Muscle of arm (tissue), 12 donors: ENCODE data around the gene TRAF7. TPM values are rescaled to one million over a fixed set of nuclear protein-coding genes. Genes with fewer than 3 reads are reported as not detected.

Experiments
- DNase-seq: peaks from one replicate; pipeline ENCODE4 v3.0.0-alpha.2; 2013
- polyA plus RNA-seq, 12 donors: library from polyadenylated mRNA; unstranded; fragments of 120-200 nt; gene quantifications; one replicate each; pipeline ENCODE4 v1.2.1, GENCODE V29; 2013; ENCODE audit not compliant: insufficient read length in 12 of 12

TRAF7 gene
- polyA plus RNA-seq, 12 donors, result 28.9 to 60.7 (median 45.0) TPM; not detected in 1

- no peak for DNase-seq
These were observed 58.5 kb downstream of the TRAF7 start for GRCh38 chr16:2213817-2214718.

- no peak for DNase-seq
These were observed 59.1 kb downstream of the TRAF7 start, which contains the start of gene PGP for GRCh38 chr16:2214719-2214968. Gene PGP (minus strand): TSS chr16:2214840. CDS start chr16:2214777, 63 bp downstream.

GRCh38 chr16:2216330-2216729 is 60.7 kb downstream of the TRAF7 start:
- DNase-seq, result no peak

GRCh38 chr16:2223221-2223941 is 67.8 kb downstream of the TRAF7 start, which contains the start of gene E4F1:
Gene E4F1 (plus strand): TSS chr16:2223591. CDS start chr16:2223614, 23 bp downstream.
- DNase-seq, result peak; percentile 98

- DNase-seq, result no peak
These were observed 68.4 kb downstream of the TRAF7 start for GRCh38 chr16:2223942-2224486.

- DNase-seq, result no peak
These were observed 70.7 kb downstream of the TRAF7 start for GRCh38 chr16:2226245-2226793.

GRCh38 chr16:2226918-2227317 is 71.3 kb downstream of the TRAF7 start:
- DNase-seq, result no peak

Other genes with a start within 250 kb of the TRAF7 start
- 10 to 100 TPM in 1 of 12 donors, 1 to 10 TPM in 1, under 1 TPM in 2, not detected in 8; 0.15 to 14.3 (median 2.1) TPM for gene HS3ST6, start 237.4 kb upstream of the TRAF7 start, polyA plus RNA-seq
- gene MSRB1, start 212.6 kb upstream of the TRAF7 start, polyA plus RNA-seq, result 10 to 100 TPM in 11 of 12 donors, not detected in 1; 14.2 to 50.0 (median 27.8) TPM
- gene RPL3L, start 201.1 kb upstream of the TRAF7 start, polyA plus RNA-seq, result 10 to 100 TPM in 11 of 12 donors, not detected in 1; 12.8 to 93.9 (median 35.0) TPM
- 100 to 1,000 TPM in 9 of 12 donors, 10 to 100 TPM in 2, not detected in 1; 95.8 to 145 (median 117) TPM for gene NDUFB10, start 196.2 kb upstream of the TRAF7 start, polyA plus RNA-seq
- gene RPS2, start 191.0 kb upstream of the TRAF7 start, polyA plus RNA-seq, result 1,000 to 10,000 TPM; 2,162 to 3,862 (median 3,028) TPM
- gene RNF151, start 188.9 kb upstream of the TRAF7 start, polyA plus RNA-seq, result not detected
- 10 to 100 TPM in 11 of 12 donors, not detected in 1; 16.7 to 31.5 (median 21.7) TPM for gene TBL3, start 183.7 kb upstream of the TRAF7 start, polyA plus RNA-seq
- gene NOXO1, start 174.3 kb upstream of the TRAF7 start, polyA plus RNA-seq, result 1 to 10 TPM in 3 of 12 donors, under 1 TPM in 6, not detected in 3; 0.38 to 1.4 (median 0.74) TPM
- gene GFER, start 171.6 kb upstream of the TRAF7 start, polyA plus RNA-seq, result 10 to 100 TPM in 11 of 12 donors, not detected in 1; 10.9 to 40.2 (median 15.1) TPM
- 1 to 10 TPM in 4 of 12 donors, under 1 TPM in 6, not detected in 2; 0.25 to 1.5 (median 0.86) TPM for gene SYNGR3, start 165.8 kb upstream of the TRAF7 start, polyA plus RNA-seq
- gene ZNF598, start 146.0 kb upstream of the TRAF7 start, polyA plus RNA-seq, result 10 to 100 TPM in 11 of 12 donors, not detected in 1; 13.6 to 32.2 (median 18.6) TPM
- 1 to 10 TPM in 8 of 12 donors, under 1 TPM in 2, not detected in 2; 0.56 to 3.1 (median 1.5) TPM for gene NPW, start 136.0 kb upstream of the TRAF7 start, polyA plus RNA-seq
- gene NHERF2, start 128.9 kb upstream of the TRAF7 start, polyA plus RNA-seq, result 10 to 100 TPM in 11 of 12 donors, not detected in 1; 26.8 to 55.1 (median 36.1) TPM
- 10 to 100 TPM in 7 of 12 donors, 1 to 10 TPM in 4, not detected in 1; 8.4 to 35.5 (median 10.6) TPM for gene NTHL1, start 107.9 kb upstream of the TRAF7 start, polyA plus RNA-seq
- gene TSC2, start 107.8 kb upstream of the TRAF7 start, polyA plus RNA-seq, result 1,000 to 10,000 TPM in 1 of 12 donors, 100 to 1,000 TPM in 1, 10 to 100 TPM in 10; 62.0 to 1,357 (median 75.2) TPM
- 100 to 1,000 TPM in 7 of 12 donors, 10 to 100 TPM in 4, not detected in 1; 85.8 to 199 (median 121) TPM for gene PKD1, start 19.9 kb upstream of the TRAF7 start, polyA plus RNA-seq
- 1 to 10 TPM in 3 of 12 donors, under 1 TPM in 7, not detected in 2; 0.27 to 1.9 (median 0.78) TPM for gene RAB26, start 7.2 kb upstream of the TRAF7 start, polyA plus RNA-seq
- gene CASKIN1, start 40.8 kb downstream of the TRAF7 start, polyA plus RNA-seq, result 1 to 10 TPM in 10 of 12 donors, not detected in 2; 1.3 to 4.1 (median 2.1) TPM
- gene MLST8, start 49.7 kb downstream of the TRAF7 start, polyA plus RNA-seq, result 10 to 100 TPM in 11 of 12 donors, not detected in 1; 26.6 to 47.2 (median 30.3) TPM
- 10 to 100 TPM in 1 of 12 donors, 1 to 10 TPM in 10, not detected in 1; 3.2 to 14.8 (median 5.2) TPM for gene BRICD5, start 55.1 kb downstream of the TRAF7 start, polyA plus RNA-seq
- gene PGP, start 59.1 kb downstream of the TRAF7 start, polyA plus RNA-seq, result 10 to 100 TPM in 10 of 12 donors, 1 to 10 TPM in 1, not detected in 1; 8.8 to 25.3 (median 12.4) TPM
- 10 to 100 TPM in 10 of 12 donors, 1 to 10 TPM in 1, not detected in 1; 9.7 to 19.9 (median 11.6) TPM for gene E4F1, start 67.8 kb downstream of the TRAF7 start, polyA plus RNA-seq
- under 1 TPM in 10 of 12 donors, not detected in 2; 0.47 to 1.00 (median 0.72) TPM for gene DNASE1L2, start 80.7 kb downstream of the TRAF7 start, polyA plus RNA-seq
- gene ECI1, start 95.8 kb downstream of the TRAF7 start, polyA plus RNA-seq, result 10 to 100 TPM in 11 of 12 donors, not detected in 1; 27.7 to 56.2 (median 43.9) TPM
- 100 to 1,000 TPM in 11 of 12 donors, not detected in 1; 151 to 206 (median 167) TPM for gene RNPS1, start 112.3 kb downstream of the TRAF7 start, polyA plus RNA-seq
- gene ABCA3, start 184.9 kb downstream of the TRAF7 start, polyA plus RNA-seq, result 10 to 100 TPM in 11 of 12 donors, not detected in 1; 12.3 to 24.2 (median 14.4) TPM